Measurements from ENCODE around the gene PLEKHG5.

- TF ChIP-seq POLR2A (IDR thresholded peaks at IDR 0.05) (no peak), CTCF (IDR thresholded peaks at IDR 0.05) (no peak)
Measured at GRCh38 chr1:6417961-6418667, 73.4 kb downstream of the PLEKHG5 start.

All from esophagus squamous epithelium (tissue), 4 donors.